HL-60 (cell line): Measurements from ENCODE around the gene LGALS3.

Experiments used
- POLR2AphosphoS5 ChIP-seq: IDR thresholded peaks from 2 replicates; pipeline ENCODE4 v1.6.1; 2012; ENCODE audit warnings: low read depth
- TF ChIP-seq, protein P1 (sequence below): IDR thresholded peaks from one replicate; pipeline ENCODE4 v1.5.1; 2011; ENCODE audit warnings: low read length, control low read depth, inconsistent platforms; ENCODE audit not compliant: insufficient read depth
- TF ChIP-seq, protein P2 (sequence below): IDR thresholded peaks from 2 replicates; pipeline ENCODE4 v1.6.1; 2012; ENCODE audit warnings: low read depth; ENCODE audit not compliant: insufficient replicate concordance

DNA sequence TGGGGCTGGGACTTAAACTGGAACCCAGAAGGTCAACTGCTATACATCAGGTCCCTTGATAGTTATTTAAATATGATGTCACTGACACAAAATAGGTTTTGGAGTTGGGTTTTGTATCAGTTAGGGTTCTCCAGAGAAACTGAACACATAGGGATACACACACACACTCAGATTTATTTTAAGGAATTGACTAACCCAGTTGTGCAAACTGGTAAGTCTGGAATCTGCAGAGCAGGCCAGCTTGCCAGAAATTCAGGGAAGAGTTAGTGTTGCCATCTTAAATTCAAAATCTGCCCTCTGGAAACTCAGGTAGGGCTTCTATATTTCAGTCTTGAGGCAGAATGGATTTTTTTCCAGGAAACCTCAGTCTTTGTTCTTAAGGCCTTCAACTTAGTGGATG is 40.7 kb upstream of the LGALS3 start:
- TF ChIP-seq, protein P1, sequence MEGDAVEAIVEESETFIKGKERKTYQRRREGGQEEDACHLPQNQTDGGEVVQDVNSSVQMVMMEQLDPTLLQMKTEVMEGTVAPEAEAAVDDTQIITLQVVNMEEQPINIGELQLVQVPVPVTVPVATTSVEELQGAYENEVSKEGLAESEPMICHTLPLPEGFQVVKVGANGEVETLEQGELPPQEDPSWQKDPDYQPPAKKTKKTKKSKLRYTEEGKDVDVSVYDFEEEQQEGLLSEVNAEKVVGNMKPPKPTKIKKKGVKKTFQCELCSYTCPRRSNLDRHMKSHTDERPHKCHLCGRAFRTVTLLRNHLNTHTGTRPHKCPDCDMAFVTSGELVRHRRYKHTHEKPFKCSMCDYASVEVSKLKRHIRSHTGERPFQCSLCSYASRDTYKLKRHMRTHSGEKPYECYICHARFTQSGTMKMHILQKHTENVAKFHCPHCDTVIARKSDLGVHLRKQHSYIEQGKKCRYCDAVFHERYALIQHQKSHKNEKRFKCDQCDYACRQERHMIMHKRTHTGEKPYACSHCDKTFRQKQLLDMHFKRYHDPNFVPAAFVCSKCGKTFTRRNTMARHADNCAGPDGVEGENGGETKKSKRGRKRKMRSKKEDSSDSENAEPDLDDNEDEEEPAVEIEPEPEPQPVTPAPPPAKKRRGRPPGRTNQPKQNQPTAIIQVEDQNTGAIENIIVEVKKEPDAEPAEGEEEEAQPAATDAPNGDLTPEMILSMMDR: no peak
- no peak for TF ChIP-seq POLR2AphosphoS5
- TF ChIP-seq, protein P2, sequence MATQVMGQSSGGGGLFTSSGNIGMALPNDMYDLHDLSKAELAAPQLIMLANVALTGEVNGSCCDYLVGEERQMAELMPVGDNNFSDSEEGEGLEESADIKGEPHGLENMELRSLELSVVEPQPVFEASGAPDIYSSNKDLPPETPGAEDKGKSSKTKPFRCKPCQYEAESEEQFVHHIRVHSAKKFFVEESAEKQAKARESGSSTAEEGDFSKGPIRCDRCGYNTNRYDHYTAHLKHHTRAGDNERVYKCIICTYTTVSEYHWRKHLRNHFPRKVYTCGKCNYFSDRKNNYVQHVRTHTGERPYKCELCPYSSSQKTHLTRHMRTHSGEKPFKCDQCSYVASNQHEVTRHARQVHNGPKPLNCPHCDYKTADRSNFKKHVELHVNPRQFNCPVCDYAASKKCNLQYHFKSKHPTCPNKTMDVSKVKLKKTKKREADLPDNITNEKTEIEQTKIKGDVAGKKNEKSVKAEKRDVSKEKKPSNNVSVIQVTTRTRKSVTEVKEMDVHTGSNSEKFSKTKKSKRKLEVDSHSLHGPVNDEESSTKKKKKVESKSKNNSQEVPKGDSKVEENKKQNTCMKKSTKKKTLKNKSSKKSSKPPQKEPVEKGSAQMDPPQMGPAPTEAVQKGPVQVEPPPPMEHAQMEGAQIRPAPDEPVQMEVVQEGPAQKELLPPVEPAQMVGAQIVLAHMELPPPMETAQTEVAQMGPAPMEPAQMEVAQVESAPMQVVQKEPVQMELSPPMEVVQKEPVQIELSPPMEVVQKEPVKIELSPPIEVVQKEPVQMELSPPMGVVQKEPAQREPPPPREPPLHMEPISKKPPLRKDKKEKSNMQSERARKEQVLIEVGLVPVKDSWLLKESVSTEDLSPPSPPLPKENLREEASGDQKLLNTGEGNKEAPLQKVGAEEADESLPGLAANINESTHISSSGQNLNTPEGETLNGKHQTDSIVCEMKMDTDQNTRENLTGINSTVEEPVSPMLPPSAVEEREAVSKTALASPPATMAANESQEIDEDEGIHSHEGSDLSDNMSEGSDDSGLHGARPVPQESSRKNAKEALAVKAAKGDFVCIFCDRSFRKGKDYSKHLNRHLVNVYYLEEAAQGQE: no peak
